Brain microvascular endothelial cell (primary cell): Measurements from ENCODE around the gene CD4.

ENCODE experiments used
- DNase-seq: peaks from one replicate; pipeline ENCODE4 v3.0.0-alpha.2; 2020
- H3K27ac ChIP-seq: fragments of 250-450 bp; sonication (Bioruptor Pico); 2 replicates; pipeline ENCODE4 v1.5.1; 2020; ENCODE audit warnings: mild to moderate bottlenecking, moderate library complexity
- H3K27me3 ChIP-seq: fragments of 250-450 bp; sonication (Bioruptor Pico); replicated peaks from 2 replicates; pipeline ENCODE4 v1.5.1; 2020; ENCODE audit warnings: mild to moderate bottlenecking
- H3K36me3 ChIP-seq: fragments of 250-450 bp; sonication (Bioruptor Pico); replicated peaks from 2 replicates; pipeline ENCODE4 v1.5.1; 2020; ENCODE audit warnings: mild to moderate bottlenecking
- H3K4me3 ChIP-seq: 2 replicates; pipeline ENCODE4 v1.5.1; 2011; ENCODE audit warnings: low read depth, mild to moderate bottlenecking, control low read depth, low read length, moderate library complexity
- in situ Hi-C: cut with HindIII; loops from 2 replicates; pipeline ENCODE4 v1.10.0; 2017; ENCODE audit warnings: low sequenced_read_pairs, low pct_ligation_motif_present
- TF ChIP-seq, protein P1 (sequence below): IDR thresholded peaks from 2 replicates; pipeline ENCODE4 v1.5.1; 2011; ENCODE audit warnings: low read depth, mild to moderate bottlenecking, moderate library complexity, low read length, control low read depth, inconsistent platforms; ENCODE audit errors: missing control alignments

The CD4 gene

DNA sequence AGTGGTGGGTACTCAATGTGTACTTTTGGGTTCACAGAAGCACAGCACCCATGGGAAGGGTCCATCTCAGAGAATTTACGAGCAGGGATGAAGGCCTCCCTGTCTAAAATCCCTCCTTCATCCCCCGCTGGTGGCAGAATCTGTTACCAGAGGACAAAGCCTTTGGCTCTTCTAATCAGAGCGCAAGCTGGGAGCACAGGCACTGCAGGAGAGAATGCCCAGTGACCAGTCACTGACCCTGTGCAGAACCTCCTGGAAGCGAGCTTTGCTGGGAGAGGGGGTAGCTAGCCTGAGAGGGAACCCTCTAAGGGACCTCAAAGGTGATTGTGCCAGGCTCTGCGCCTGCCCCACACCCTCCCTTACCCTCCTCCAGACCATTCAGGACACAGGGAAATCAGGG, 30.8 kb downstream of the CD4 start:
- DNase-seq: no peak
- TF ChIP-seq, protein P1, sequence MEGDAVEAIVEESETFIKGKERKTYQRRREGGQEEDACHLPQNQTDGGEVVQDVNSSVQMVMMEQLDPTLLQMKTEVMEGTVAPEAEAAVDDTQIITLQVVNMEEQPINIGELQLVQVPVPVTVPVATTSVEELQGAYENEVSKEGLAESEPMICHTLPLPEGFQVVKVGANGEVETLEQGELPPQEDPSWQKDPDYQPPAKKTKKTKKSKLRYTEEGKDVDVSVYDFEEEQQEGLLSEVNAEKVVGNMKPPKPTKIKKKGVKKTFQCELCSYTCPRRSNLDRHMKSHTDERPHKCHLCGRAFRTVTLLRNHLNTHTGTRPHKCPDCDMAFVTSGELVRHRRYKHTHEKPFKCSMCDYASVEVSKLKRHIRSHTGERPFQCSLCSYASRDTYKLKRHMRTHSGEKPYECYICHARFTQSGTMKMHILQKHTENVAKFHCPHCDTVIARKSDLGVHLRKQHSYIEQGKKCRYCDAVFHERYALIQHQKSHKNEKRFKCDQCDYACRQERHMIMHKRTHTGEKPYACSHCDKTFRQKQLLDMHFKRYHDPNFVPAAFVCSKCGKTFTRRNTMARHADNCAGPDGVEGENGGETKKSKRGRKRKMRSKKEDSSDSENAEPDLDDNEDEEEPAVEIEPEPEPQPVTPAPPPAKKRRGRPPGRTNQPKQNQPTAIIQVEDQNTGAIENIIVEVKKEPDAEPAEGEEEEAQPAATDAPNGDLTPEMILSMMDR: no peak
- no peaks in the 10 kb centered on the region for H3K27me3 ChIP-seq
- no peaks in the 10 kb centered on the region for H3K36me3 ChIP-seq
- no peak overlapping the region for H3K4me3 ChIP-seq
- in situ Hi-C loops: no loop called here
- H3K27ac ChIP-seq: no peak overlapping the region

DNA sequence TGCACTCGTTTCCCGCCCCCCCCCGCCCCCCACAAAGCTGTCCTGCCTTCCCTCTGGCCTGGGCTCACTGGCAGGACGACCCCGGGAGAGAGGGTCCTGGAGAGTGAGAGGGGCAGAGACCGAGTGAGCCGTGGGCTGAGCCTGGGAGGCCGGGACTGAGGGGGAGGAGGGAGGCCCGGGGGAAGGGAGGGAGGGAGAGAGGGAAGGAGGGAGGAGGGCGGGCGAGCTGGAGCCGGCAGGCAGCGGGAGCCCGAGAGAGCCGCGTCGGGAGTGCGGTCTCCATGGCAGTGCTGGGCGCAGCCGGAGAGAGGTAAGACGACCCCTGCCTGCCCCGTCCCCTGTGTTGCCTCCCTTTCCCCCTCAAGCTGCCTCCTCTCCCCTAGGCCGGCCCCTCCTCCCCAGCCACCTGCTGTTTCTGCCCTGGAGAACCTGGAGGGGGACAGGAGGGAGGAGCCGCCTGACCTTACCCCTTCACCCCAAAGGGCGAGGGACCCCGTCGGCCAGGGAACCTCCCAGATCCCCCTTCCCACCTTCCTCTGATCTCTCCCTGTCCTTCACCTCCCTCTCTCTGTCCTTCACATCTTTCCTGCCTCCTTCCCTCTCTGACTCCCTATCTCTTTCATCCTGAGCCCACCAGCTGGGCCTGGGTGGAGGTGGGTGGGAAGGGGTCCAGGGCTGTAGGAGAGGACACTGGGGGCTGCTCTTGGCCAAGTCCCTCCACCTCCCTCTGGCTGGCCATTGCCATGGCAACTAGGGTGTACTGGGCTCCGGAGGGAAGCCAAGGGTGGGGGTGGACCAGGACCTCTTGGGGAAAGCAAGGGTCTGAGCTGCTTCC, 32.5 kb downstream of the CD4 start, which contains the start of gene GPR162:
TSS of gene GPR162 (plus strand) at position 231 of the 835 bp plus-strand sequence. CDS start 2,078 bp downstream, outside the sequence.
- Histone ChIP-seq H3K36me3 (no peaks in the 10 kb centered on the region), H3K4me3 (peak within 1 kb of the TSS; percentile 47), H3K27me3 (no peaks in the 10 kb centered on the region), H3K27ac (no peak within 1 kb of the TSS)
- TF ChIP-seq, protein P1: no peak
- in situ Hi-C loops: no loop called here
- peak; percentile 12 for DNase-seq

DNA sequence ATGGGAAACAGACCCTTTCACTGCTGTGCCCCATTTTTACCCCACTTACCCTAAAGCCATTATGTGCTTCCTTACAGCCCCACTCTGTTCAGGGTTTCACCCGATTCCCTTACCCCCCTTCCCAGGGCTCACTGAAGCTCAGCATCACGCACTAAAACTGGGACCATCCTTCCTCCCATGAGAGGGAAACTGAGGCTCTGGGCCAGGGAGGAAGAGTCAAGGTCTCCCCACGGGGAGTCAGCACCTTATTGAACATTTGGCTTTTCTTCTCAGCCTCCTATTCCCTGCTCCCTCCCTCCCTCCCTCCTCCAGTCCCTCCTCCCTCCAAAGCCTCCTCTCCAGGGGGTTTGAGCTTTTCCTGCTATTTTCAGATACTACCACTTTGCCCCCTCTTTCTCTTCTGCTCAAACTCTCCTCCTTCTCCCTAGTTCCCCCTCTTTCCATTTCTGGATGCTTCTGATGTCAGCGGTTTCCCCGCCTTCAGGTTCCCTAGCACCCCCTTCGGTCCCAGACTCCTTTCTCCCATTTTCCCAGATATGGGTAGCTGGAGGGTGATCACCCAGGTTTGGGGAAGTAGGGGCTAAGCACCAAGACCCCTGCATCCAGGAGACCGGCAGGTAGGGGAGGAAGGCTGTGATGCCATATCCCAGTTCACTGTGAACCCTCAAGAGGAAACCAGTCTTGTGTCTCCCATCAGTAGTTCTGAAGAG, 33.3 kb downstream of the CD4 start:
- no peak for DNase-seq

DNA sequence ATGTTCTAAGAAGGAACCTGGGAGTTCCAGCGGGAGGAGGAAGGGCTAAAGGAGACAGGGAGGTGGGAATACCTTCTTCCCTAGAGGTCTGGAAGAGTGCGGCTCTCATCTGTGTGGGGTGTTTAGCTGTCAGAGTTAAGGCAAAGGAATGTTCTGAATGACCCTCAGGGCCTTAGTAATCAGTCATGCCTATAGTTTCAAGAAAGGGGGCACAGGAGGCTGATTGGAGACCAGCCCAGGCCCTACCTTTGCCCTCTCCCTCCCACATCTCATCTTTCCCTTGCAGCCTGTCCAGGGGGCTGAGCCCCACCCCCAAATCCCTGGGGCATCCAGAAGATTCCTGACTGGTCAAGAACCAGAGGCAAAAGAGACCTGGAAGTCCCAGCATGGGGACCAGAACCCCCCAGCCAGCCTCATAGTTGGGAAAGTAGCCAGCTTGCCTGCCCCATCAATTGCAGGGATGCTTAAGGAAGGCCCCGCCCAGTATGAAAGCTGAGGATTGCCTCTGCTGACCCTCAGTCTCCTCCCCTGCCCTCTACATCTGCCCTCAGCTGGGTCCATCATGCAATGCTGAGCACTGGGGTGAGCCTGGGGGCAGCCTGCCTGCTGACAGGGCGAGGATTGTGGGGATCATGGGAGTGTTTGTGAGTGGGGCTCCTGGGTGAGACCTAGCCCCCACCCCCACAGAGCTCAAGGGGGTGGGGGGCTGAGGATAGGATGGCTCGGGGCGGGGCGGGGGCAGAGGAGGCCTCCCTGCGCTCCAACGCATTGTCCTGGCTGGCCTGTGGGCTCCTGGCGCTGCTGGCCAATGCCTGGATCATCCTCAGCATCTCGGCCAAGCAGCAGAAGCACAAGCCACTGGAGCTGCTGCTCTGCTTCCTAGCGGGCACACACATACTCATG, 34.1 kb downstream of the CD4 start:
- H3K36me3 ChIP-seq: no peaks in the 10 kb centered on the region
- H3K27me3 ChIP-seq: no peaks in the 10 kb centered on the region
- H3K27ac ChIP-seq: no peak overlapping the region
- no peak overlapping the region for H3K4me3 ChIP-seq
- no peak for DNase-seq
- TF ChIP-seq, protein P1: no peak
- in situ Hi-C loops: no loop called here

More for the DNA sequence above, 33.3 kb downstream of the CD4 start:
- TF ChIP-seq, protein P1: no peak
- H3K27me3 ChIP-seq: no peaks in the 10 kb centered on the region
- in situ Hi-C loops: no loop called here
- no peak overlapping the region for H3K27ac ChIP-seq
- H3K4me3 ChIP-seq: no peak overlapping the region
- no peaks in the 10 kb centered on the region for H3K36me3 ChIP-seq

DNA sequence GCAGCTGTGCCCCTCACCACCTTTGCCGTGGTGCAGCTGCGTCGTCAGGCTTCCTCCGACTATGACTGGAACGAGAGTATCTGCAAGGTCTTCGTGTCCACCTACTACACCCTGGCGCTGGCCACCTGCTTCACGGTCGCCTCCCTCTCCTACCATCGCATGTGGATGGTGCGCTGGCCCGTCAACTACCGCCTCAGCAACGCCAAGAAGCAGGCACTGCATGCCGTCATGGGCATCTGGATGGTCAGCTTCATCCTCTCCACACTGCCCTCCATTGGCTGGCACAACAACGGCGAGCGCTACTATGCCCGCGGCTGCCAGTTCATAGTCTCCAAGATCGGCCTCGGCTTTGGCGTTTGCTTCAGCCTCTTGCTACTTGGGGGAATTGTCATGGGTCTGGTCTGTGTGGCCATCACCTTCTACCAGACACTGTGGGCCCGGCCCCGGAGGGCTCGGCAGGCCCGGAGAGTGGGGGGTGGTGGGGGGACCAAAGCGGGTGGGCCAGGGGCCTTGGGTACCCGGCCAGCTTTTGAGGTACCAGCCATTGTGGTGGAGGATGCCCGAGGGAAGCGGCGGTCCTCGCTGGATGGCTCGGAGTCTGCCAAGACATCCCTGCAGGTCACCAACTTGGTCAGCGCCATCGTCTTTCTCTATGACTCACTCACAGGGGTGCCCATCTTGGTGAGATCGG, 34.9 kb downstream of the CD4 start:
- H3K36me3 ChIP-seq: no peaks in the 10 kb centered on the region
- H3K4me3 ChIP-seq: no peak overlapping the region
- in situ Hi-C loops: no loop called here
- no peak overlapping the region for H3K27ac ChIP-seq
- H3K27me3 ChIP-seq: no peaks in the 10 kb centered on the region
- DNase-seq: no peak
- TF ChIP-seq, protein P1: no peak
